ACC112 (cell line): Measurements from ENCODE around the gene SCAF1.

Experiments
- H2AFZ ChIP-seq: fragments of 200-600 bp; sonication (generic); one replicate; pipeline ENCODE4 v1.6.0; 2017; ENCODE audit warnings: antibody characterized with exemption, low read length; ENCODE audit not compliant: unreplicated experiment
- H3K27ac ChIP-seq: fragments of 200-600 bp; sonication (generic); 2 replicates; pipeline ENCODE4 v1.5.1; 2014; ENCODE audit warnings: low read depth, mild to moderate bottlenecking, antibody characterized with exemption, low read length, moderate library complexity
- H3K27me3 ChIP-seq: fragments of 200-600 bp; sonication (generic); 2 replicates; pipeline ENCODE4 v1.6.1; 2014; ENCODE audit warnings: mild to moderate bottlenecking, antibody characterized with exemption, low read length, moderate library complexity, mixed read lengths; ENCODE audit not compliant: insufficient read depth
- H3K36me3 ChIP-seq: fragments of 200-600 bp; sonication (generic); 2 replicates; pipeline ENCODE4 v1.6.1; 2016; ENCODE audit warnings: mild to moderate bottlenecking, antibody characterized with exemption, low read length, moderate library complexity, mixed read lengths; ENCODE audit not compliant: insufficient read depth
- H3K4me1 ChIP-seq: fragments of 200-600 bp; sonication (generic); one replicate; pipeline ENCODE4 v1.6.1; 2016; ENCODE audit warnings: low read length, mixed read lengths; ENCODE audit not compliant: insufficient read depth, unreplicated experiment, control insufficient read depth
- H3K4me3 ChIP-seq: fragments of 200-600 bp; sonication (generic); 2 replicates; pipeline ENCODE4 v1.5.1; 2014; ENCODE audit warnings: mild to moderate bottlenecking, low read depth, low read length
- H3K79me2 ChIP-seq: fragments of 200-600 bp; sonication (generic); one replicate; pipeline ENCODE4 v1.6.0; 2016; ENCODE audit warnings: low read length; ENCODE audit not compliant: control insufficient read depth, unreplicated experiment, insufficient read depth

The SCAF1 gene

DNA sequence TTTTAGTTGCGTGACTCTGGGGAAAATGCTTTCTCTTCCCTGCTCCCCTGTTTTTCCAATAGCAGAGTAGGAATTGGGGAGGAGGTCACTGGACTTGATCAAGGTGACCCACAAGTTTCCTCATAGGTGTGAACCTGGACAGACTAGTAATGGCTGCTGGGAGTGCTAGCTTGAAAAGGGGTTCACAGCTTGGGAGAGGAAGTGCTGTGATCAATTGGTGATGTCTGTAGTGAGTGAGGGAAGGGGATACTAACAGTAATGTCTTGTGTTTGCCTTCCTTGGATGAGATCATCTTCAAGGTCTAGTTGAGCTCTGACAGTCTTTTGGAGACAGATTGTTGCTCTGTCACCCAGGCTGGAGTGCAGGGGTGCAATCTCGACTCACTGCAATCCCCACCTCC lies 25.5 kb downstream of the SCAF1 start:
- H3K27ac ChIP-seq = no peak overlapping the region

DNA sequence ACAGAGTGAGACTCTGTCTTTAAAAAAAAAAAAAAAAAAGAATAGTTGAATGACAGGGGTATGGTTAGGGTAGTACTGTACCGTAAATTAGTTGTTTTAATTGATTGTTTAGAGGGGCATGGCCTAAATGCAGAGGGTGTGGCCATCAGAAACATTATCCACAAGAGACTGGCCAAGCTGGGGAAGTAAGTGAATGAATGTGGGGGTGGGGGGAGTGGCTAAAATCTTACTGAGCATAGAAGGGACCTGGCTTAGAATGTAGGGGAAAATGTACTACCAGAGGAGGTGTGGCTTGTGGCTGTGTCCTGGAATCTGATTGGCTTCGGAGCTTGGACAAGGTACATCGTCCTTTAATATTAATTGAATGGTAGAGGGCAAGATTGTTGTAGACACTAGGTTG lies 27.5 kb downstream of the SCAF1 start:
- H2AFZ ChIP-seq = no peak overlapping the region
- no peaks in the 10 kb centered on the region for H3K27me3 ChIP-seq
- H3K79me2 ChIP-seq = peaks cover 16% of the 10 kb centered on the region
- H3K4me1 ChIP-seq = peaks cover 8% of the 10 kb centered on the region
- no peak overlapping the region for H3K4me3 ChIP-seq
- H3K36me3 ChIP-seq = no peaks in the 10 kb centered on the region
- no peak overlapping the region for H3K27ac ChIP-seq

More for the DNA sequence above, 25.5 kb downstream of the SCAF1 start:
- Histone ChIP-seq H2AFZ (no peak overlapping the region), H3K36me3 (no peaks in the 10 kb centered on the region), H3K27me3 (no peaks in the 10 kb centered on the region), H3K79me2 (peaks cover 16% of the 10 kb centered on the region), H3K4me3 (no peak overlapping the region; the same call in 1 of the 2 replicates), H3K4me1 (peaks cover 8% of the 10 kb centered on the region)

DNA sequence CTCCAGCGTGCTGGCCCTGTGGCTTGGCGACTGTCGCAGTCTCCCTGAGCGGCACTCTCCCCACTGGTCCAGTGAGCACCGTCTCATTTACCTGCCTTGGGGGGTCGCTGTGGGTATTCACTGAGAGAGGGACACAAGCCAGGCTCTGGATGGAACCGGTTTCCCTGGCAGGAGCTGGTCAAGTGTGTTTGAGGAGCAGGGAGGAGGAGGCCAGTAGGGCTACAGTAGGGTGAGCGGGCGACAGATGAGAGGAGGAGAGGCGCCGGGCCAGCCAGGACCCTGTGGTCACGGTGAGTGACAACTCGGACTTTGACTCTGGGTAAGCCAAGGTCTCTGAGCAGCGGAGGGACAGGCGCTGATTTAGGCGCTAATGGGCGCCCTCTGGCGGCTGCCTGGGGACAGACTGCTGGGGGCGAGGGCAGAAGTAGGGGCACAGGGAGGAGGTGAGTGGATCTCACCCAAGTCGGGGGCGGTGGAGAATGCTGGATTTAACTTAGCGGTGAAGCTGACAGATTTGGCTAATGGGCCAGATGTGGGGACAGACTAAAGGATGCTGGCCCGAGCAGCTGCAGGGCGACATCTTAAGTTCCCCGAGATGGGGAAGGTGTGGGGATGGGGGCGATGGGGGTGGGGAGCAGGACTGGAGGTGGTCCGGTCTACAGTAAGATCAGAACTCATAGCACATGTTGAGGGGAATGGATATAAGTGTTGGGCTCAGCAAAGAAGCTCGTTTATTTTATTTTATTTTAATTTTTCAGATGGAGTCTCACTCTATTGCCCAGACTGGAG lies 30.3 kb downstream of the SCAF1 start:
- Histone ChIP-seq H3K4me3 (no peak overlapping the region), H3K36me3 (no peaks in the 10 kb centered on the region), H3K4me1 (peaks cover 4% of the 10 kb centered on the region), H3K79me2 (peaks cover under 1% of the 10 kb centered on the region), H3K27me3 (no peaks in the 10 kb centered on the region), H3K27ac (no peak overlapping the region), H2AFZ (no peak overlapping the region)

DNA sequence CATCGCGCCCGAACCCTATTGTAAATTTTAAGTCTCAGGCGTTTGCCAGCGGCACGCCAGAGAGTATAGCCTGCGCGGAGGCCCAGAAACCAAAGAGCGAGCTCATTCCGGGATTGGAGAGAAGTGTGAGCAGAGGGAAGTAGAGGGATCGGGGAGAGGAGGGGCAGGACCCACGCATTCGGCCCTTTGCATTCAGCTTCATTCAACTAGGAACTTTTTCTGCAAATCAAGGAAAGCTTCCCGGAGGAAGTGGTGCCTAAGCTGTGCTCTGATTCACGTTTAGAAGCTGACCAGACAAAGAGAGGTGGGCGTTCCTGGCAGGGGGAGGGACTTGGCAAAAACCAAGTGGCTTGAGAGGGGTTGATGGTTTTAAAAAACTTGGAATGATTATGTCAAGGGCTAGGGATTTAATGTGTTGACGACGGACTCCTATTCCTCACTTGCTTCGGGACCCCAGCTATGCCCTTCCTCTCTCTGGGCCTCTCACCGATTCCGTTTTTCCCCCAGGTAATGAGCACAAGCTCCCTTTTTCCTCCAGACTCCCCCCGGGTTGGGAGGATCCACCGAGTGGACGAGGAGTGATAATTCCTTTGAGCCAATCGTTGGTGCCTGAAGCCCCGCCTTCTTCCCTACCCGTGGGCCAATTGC lies 34.3 kb downstream of the SCAF1 start:
- H3K36me3 ChIP-seq = no peaks in the 10 kb centered on the region
- no peaks in the 10 kb centered on the region for H3K27me3 ChIP-seq
- H3K4me3 ChIP-seq = peak overlapping the region; percentile 31
- peaks cover 19% of the 10 kb centered on the region for H3K4me1 ChIP-seq
- peak overlapping the region; percentile 83 for H3K27ac ChIP-seq
- peak overlapping the region; percentile 10 for H2AFZ ChIP-seq
- H3K79me2 ChIP-seq = peaks cover 34% of the 10 kb centered on the region

DNA sequence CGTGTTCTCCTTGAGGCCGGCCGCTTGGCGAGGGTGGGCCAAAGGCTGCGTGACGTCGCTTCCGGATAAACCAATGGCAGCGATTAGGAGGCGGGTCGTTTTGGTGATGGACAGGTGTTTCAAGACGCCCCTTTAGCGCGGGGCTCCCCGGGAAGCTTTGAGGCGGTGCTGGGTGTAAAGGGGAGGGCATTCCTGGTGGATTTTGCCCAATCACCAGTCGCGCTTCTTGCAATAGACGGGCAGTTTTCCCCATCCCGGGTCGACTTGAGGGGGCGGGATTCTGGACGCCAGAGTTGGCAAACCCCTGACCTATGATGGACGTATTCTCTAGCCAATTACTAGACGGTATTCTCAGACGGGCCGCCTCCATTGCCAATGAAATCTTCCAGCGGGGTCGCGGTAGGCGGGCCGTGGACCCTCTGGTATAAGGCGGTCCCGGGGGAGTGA lies 34.8 kb downstream of the SCAF1 start:
- H3K4me3 ChIP-seq = peak overlapping the region; percentile 94
- no peaks in the 10 kb centered on the region for H3K27me3 ChIP-seq
- H3K4me1 ChIP-seq = peaks cover 19% of the 10 kb centered on the region
- H3K27ac ChIP-seq = peak overlapping the region; percentile 83
- H2AFZ ChIP-seq = no peak overlapping the region
- H3K79me2 ChIP-seq = peaks cover 34% of the 10 kb centered on the region
- H3K36me3 ChIP-seq = no peaks in the 10 kb centered on the region; the same call in 1 of the 2 replicates

DNA sequence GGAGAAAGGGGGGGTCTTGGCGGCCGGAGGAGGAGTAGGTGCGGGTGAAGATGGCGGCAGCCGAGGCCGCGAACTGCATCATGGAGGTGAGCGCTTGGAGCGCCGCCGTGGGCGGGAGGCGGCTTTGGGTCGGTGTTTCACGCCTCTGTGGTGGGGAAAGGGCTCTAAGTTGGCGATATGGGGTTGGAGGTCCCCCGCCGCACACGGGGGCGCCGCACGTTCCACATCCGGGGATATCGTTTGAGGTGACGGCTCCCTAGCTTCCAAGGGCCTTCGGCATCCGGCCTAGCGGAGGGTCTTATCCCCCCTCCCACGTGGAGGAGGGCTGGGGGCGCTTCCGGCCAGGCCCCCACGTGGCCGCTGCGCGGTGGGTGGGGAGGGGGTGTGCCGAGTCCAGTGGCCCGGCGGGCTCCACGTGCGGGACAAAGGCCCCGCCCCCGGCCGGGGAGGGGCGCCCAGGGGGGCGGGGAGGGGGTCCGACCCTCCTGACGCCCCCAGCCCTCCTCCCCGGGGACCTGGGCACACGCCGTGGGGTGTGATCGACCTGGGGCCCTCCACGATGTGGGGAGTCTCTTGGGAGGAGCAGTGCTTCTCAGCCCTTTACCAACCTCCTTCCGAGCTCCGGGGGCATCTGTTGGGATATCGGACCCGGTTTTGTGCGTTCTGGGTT lies 35.4 kb downstream of the SCAF1 start, which contains the start of gene PRMT1:
PRMT1 (plus strand) TSS at position 41 of the 670 bp plus-strand sequence; CDS start at position 51, 10 bp downstream.
- H3K79me2 ChIP-seq = peaks cover 34% of the 10 kb centered on the region
- no peaks in the 10 kb centered on the region for H3K27me3 ChIP-seq
- peaks cover 15% of the 10 kb centered on the region for H3K4me1 ChIP-seq
- peak within 1 kb of the TSS; percentile 10 for H2AFZ ChIP-seq
- peak within 1 kb of the TSS; percentile 83 for H3K27ac ChIP-seq
- H3K36me3 ChIP-seq = no peaks in the 10 kb centered on the region; the same call in 1 of the 2 replicates
- peak within 1 kb of the TSS; percentile 94 for H3K4me3 ChIP-seq

DNA sequence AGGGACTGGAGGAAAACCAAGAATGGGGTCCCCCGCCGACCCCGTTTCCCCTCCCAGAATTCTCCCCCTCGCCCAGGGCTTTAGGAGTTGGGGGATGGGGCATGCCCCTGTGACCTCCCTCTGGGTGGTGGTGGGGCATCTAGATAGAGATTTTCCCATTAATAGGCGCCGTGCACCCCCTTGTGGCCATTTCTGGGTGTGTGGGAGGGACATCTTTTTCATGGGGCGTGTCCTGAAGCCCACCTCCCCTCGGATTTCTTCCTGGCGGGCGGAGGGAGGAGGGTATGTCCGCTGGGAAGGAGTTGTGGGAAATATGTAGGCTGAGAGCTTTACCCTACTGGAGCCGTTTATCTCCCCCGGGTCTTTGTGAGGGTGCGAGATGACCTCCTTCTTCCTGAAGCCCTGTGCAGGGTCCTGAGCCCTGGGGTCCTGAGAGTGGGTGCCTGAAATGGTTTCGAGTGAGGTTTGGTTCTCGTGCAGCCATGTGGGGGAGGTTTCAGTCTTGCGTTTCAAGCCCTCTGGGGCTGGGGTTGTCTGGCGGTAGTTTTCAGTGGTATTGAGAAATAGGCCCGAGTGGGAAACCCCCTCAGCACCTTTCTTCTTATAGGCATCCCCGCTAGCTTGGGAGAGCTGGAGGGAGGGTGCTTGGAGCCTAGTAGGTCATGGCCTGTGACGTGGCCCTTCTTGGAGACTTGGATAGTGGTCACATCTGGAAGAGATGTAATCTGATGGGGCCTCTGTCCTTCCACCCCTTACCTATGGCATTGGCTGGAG lies 36.1 kb downstream of the SCAF1 start:
- H3K4me3 ChIP-seq = peak overlapping the region; percentile 94
- H2AFZ ChIP-seq = no peak overlapping the region
- peak overlapping the region; percentile 79 for H3K27ac ChIP-seq
- H3K36me3 ChIP-seq = no peaks in the 10 kb centered on the region; the same call in 1 of the 2 replicates
- no peaks in the 10 kb centered on the region for H3K27me3 ChIP-seq
- H3K4me1 ChIP-seq = peaks cover 15% of the 10 kb centered on the region
- peaks cover 34% of the 10 kb centered on the region for H3K79me2 ChIP-seq

DNA sequence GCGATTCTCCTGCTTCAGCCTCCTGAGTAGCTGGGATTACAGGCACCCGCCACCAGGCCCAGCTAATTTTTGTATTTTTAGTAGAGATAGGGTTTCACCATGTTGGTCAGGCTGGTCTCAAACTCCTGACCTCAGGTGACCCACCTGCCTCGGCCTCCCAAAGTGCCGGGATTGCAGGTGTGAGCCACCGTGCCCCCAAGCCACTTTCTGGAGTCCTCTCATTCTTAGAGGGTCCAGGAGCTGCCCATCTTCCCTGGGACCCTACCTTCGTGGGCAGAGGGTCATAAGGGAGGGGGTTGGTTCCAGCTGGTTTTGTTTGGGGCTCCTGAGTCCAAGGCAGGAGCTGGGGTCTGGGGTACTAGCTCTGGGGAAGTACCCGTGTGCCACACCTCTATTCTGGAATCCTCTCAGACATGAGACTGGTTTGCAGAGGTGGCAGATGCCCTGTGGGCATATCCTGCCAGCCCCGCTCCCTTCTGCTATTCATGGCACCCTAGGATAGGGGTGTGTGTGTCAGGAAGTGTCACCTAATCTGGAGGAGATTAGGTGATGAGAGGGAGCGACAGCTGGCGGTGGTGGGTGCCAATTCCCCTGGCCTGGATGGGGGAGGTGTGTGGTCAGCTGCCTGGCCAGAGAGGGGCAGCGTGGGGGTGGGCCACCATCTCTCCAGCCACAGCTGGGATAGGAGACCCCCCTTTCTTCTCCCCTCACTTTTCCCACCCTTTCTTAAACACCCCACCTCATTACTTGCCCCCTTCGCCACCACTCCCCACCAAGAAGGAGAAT lies 37.2 kb downstream of the SCAF1 start:
- peaks cover 3% of the 10 kb centered on the region; the same call in 1 of the 2 replicates for H3K36me3 ChIP-seq
- H3K4me3 ChIP-seq = no peak overlapping the region

DNA sequence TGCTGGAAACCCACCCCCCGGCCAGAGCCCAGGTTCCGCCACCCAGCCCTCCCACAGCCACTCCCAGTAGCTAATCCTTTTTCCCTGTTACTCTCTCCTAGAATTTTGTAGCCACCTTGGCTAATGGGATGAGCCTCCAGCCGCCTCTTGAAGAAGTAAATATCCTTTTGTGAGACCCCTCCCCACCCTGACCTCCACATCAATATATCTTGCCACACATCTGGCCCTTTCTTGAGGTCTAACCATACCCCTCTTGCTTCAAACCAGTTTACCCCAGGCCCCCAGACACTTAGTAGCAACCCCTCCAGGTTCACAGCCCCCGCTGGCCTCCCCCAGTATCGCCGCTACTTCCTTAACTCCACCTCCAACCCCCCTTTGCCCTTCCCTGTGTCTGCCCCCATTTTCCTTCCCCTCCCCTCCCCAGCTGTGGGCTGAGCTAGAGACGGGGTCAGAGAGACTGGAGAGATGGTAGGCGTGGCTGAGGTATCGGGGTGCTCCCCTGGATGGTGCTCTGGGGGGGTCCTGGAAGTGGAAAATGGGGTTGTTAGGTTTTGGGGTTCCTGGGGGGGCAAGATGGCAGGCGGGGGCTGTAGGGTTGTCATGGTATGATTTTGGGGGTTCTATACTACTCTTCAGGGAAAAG lies 37.9 kb downstream of the SCAF1 start:
- no peak overlapping the region for H3K27ac ChIP-seq
- H3K4me3 ChIP-seq = no peak overlapping the region
- peaks cover 3% of the 10 kb centered on the region; the same call in 1 of the 2 replicates for H3K36me3 ChIP-seq
- H3K79me2 ChIP-seq = peaks cover 34% of the 10 kb centered on the region
- no peaks in the 10 kb centered on the region for H3K27me3 ChIP-seq
- no peak overlapping the region for H2AFZ ChIP-seq
- peaks cover 15% of the 10 kb centered on the region for H3K4me1 ChIP-seq

More for the DNA sequence above, 37.2 kb downstream of the SCAF1 start:
- Histone ChIP-seq H3K27me3 (no peaks in the 10 kb centered on the region), H3K4me1 (peaks cover 15% of the 10 kb centered on the region), H3K27ac (no peak overlapping the region), H3K79me2 (peaks cover 34% of the 10 kb centered on the region), H2AFZ (no peak overlapping the region)
